H1 (cell line): ENCODE measurements around the gene GPC2. TPM values are rescaled to one million over a fixed set of nuclear protein-coding genes. Genes with fewer than 3 reads are reported as not detected.

Experiments used
- CTCF ChIA-PET: fragments of 300-600 bp; sonication (Branson Sonifier 250); formaldehyde crosslinking; loops from one replicate; lab custom pipeline; 2021; ENCODE audit not compliant: partially characterized antibody; lab: Charles Lee
- POLR2A ChIA-PET: fragments of 300-600 bp; sonication (Branson Sonifier 250); formaldehyde crosslinking; loops from one replicate; lab custom pipeline; 2021; ENCODE audit warnings: inconsistent platforms; ENCODE audit not compliant: partially characterized antibody; lab: Charles Lee
- DNase-seq, 2 experiments: peaks; one replicate each; pipeline versions ENCODE4 v3.0.0 to v3.0.0-alpha.2; 2010 to 2022; ENCODE audit warnings: low spot score in 2 of 2, low read depth in 1 of 2, mixed read lengths in 1 of 2
- FAIRE-seq: peaks from 2 replicates; lab custom pipeline; 2011; peaks lifted over from hg19 to GRCh38; lab: Jason Lieb, UNC
- H2AFZ ChIP-seq: 2 replicates; pipeline ENCODE4 v1.8.1; 2012; ENCODE audit warnings: low read length, inconsistent platforms
- H2AK5ac ChIP-seq: 2 replicates; pipeline ENCODE4 v1.6.1; 2013; ENCODE audit warnings: low read depth, low read length
- H2BK120ac ChIP-seq: replicated peaks from 2 replicates; pipeline ENCODE3; 2013; ENCODE audit warnings: low read depth, low read length, inconsistent platforms
- H2BK12ac ChIP-seq: 2 replicates; pipeline ENCODE4 v1.6.1; 2013; ENCODE audit warnings: low read depth, low read length
- H2BK15ac ChIP-seq: 2 replicates; pipeline ENCODE4 v1.6.1; 2013; ENCODE audit warnings: low read length
- H2BK20ac ChIP-seq: 2 replicates; pipeline ENCODE4 v1.6.1; 2013; ENCODE audit warnings: low read length
- H2BK5ac ChIP-seq: 2 replicates; pipeline ENCODE4 v1.6.1; 2013; ENCODE audit warnings: low read depth, low read length
- H3K14ac ChIP-seq: 2 replicates; pipeline ENCODE4 v1.6.1; 2013; ENCODE audit warnings: inconsistent platforms; ENCODE audit not compliant: insufficient read length
- H3K18ac ChIP-seq: 2 replicates; pipeline ENCODE4 v1.6.1; 2013; ENCODE audit warnings: low read length; ENCODE audit errors: extremely low read depth
- H3K23ac ChIP-seq: 2 replicates; pipeline ENCODE4 v1.6.1; 2013; ENCODE audit warnings: inconsistent platforms; ENCODE audit not compliant: insufficient read length
- H3K23me2 ChIP-seq: 2 replicates; pipeline ENCODE4 v1.6.1; 2013; ENCODE audit warnings: low read depth, low read length
- H3K27ac ChIP-seq: 2 replicates; pipeline ENCODE4 v1.6.1; 2011; ENCODE audit warnings: low read depth, low read length, inconsistent platforms
- H3K27me3 ChIP-seq, 4 experiments: replicated peaks in 1 of 4; 1 replicate in 1 of 4; 2 replicates in 3 of 4; pipeline versions ENCODE4 v1.6.1 to v1.8.1; 2011 to 2013; ENCODE audit warnings: low read length in 3 of 4, mild to moderate bottlenecking in 3 of 4, inconsistent platforms in 2 of 4, mixed read lengths in 2 of 4, moderate library complexity in 1 of 4; ENCODE audit not compliant: control insufficient read depth in 3 of 4, insufficient read depth in 3 of 4; ENCODE audit errors: extremely low read depth in 1 of 4
- H3K36me3 ChIP-seq, 4 experiments: 2 replicates each; pipeline versions ENCODE4 v1.6.1 to v1.8.1; 2011 to 2013; ENCODE audit warnings: mild to moderate bottlenecking in 4 of 4, low read length in 3 of 4, moderate library complexity in 2 of 4, control low read depth in 1 of 4, inconsistent platforms in 1 of 4; ENCODE audit not compliant: insufficient read depth in 4 of 4, control insufficient read depth in 2 of 4
- H3K4ac ChIP-seq: replicated peaks from 2 replicates; pipeline ENCODE3; 2013; ENCODE audit warnings: low read length, low read depth, mixed read lengths, inconsistent platforms; ENCODE audit not compliant: insufficient read length
- H3K4me1 ChIP-seq, 4 experiments: replicated peaks in 1 of 4; 1 replicate in 1 of 4; 2 replicates in 3 of 4; pipeline versions ENCODE4 v1.6.1 to v1.8.1; 2011 to 2013; ENCODE audit warnings: low read length in 3 of 4, inconsistent platforms in 2 of 4, mixed read lengths in 1 of 4; ENCODE audit not compliant: insufficient read depth in 4 of 4, control insufficient read depth in 3 of 4
- H3K4me2 ChIP-seq, 2 experiments: 2 replicates each; pipeline versions ENCODE4 v1.6.1 to v1.8.1; 2011 to 2013; ENCODE audit warnings: low read depth in 2 of 2, low read length in 2 of 2, control low read depth in 1 of 2, inconsistent platforms in 1 of 2, mild to moderate bottlenecking in 1 of 2; ENCODE audit not compliant: insufficient read depth in 1 of 2
- H3K4me3 ChIP-seq, 4 experiments: fragments of 200-600, 300-600 bp in 1 of 4; sonication (generic), shearing (Covaris generic), sonication (Bioruptor Twin) in 1 of 4; 2 replicates each; pipeline versions ENCODE4 v1.5.1 to v1.8.1; 2011 to 2016; ENCODE audit warnings: low read length in 4 of 4, low read depth in 3 of 4, control low read depth in 2 of 4, inconsistent platforms in 2 of 4, mild to moderate bottlenecking in 2 of 4, mixed read lengths in 1 of 4, moderate library complexity in 1 of 4; ENCODE audit not compliant: insufficient read depth in 2 of 4; ENCODE audit errors: extremely low read depth in 1 of 4
- H3K56ac ChIP-seq: replicated peaks from 2 replicates; pipeline ENCODE3; 2013; ENCODE audit warnings: low read depth, mild to moderate bottlenecking, mixed read lengths, low read length, inconsistent platforms; ENCODE audit not compliant: insufficient read length
- H3K79me1 ChIP-seq: 2 replicates; pipeline ENCODE4 v1.6.1; 2013; ENCODE audit warnings: low read depth, low read length, control low read depth
- H3K79me2 ChIP-seq, 2 experiments: 2 replicates each; pipeline versions ENCODE4 v1.6.1 to v1.8.1; 2012 to 2013; ENCODE audit warnings: low read length in 2 of 2, mild to moderate bottlenecking in 2 of 2, inconsistent platforms in 1 of 2; ENCODE audit not compliant: insufficient read depth in 2 of 2, control insufficient read depth in 1 of 2
- H3K9ac ChIP-seq, 4 experiments: replicated peaks in 1 of 4; 1 replicate in 1 of 4; 2 replicates in 3 of 4; pipeline versions ENCODE4 v1.6.1 to v1.8.1; 2011 to 2013; ENCODE audit warnings: low read depth in 3 of 4, low read length in 3 of 4, control low read depth in 2 of 4, mild to moderate bottlenecking in 2 of 4, moderate library complexity in 2 of 4, inconsistent platforms in 1 of 4; ENCODE audit errors: extremely low read depth in 1 of 4
- H3K9me3 ChIP-seq, 2 experiments: 2 replicates each; pipeline versions ENCODE4 v1.6.1 to v1.8.1; 2012 to 2013; ENCODE audit warnings: mild to moderate bottlenecking in 2 of 2, moderate library complexity in 2 of 2, control low read depth in 1 of 2, inconsistent platforms in 1 of 2, low read depth in 1 of 2, low read length in 1 of 2, mixed read lengths in 1 of 2; ENCODE audit not compliant: insufficient read depth in 2 of 2
- H4K20me1 ChIP-seq, 2 experiments: replicated peaks in 1 of 2; 2 replicates each; pipeline versions ENCODE3 to v1.8.1; 2011 to 2013; ENCODE audit warnings: inconsistent platforms in 2 of 2, low read length in 2 of 2, mild to moderate bottlenecking in 1 of 2; ENCODE audit not compliant: insufficient read depth in 2 of 2, control insufficient read depth in 1 of 2
- H4K5ac ChIP-seq: 2 replicates; pipeline ENCODE4 v1.6.1; 2013; ENCODE audit warnings: low read length, low read depth, mixed read lengths, inconsistent platforms; ENCODE audit not compliant: insufficient read length
- H4K8ac ChIP-seq: 2 replicates; pipeline ENCODE4 v1.8.0; 2013; ENCODE audit warnings: mild to moderate bottlenecking, moderate library complexity, low read length, inconsistent platforms; ENCODE audit not compliant: insufficient read depth; ENCODE audit errors: extremely low read depth
- H4K91ac ChIP-seq: replicated peaks from 2 replicates; pipeline ENCODE3; 2013; ENCODE audit warnings: low read length, mixed read lengths, inconsistent platforms; ENCODE audit not compliant: insufficient read length
- CREB1 ChIP-seq: IDR thresholded peaks from 2 replicates; pipeline ENCODE4 v1.6.1; 2012; ENCODE audit warnings: inconsistent platforms
- CTBP2 ChIP-seq: IDR thresholded peaks from 2 replicates; pipeline ENCODE4 v1.7.0; 2011; ENCODE audit warnings: borderline replicate concordance, mild to moderate bottlenecking, moderate library complexity, mixed read lengths, low read length; ENCODE audit not compliant: insufficient read depth, insufficient read length
- HDAC2 ChIP-seq, 2 experiments: fragments of 300-600 bp in 1 of 2; sonication (generic) in 1 of 2; IDR thresholded peaks; 2 replicates each; pipeline ENCODE4 v1.6.1; 2011 to 2012; ENCODE audit warnings: low read depth in 2 of 2, low read length in 2 of 2, mild to moderate bottlenecking in 2 of 2, moderate library complexity in 2 of 2, borderline replicate concordance in 1 of 2, inconsistent platforms in 1 of 2
- NRF1 ChIP-seq: IDR thresholded peaks from 2 replicates; pipeline ENCODE4 v1.6.1; 2011; ENCODE audit warnings: mild to moderate bottlenecking, low read depth, low read length, improper control_type of control experiment
- SAP30 ChIP-seq: fragments of 300-600 bp; sonication (generic); IDR thresholded peaks from 2 replicates; pipeline ENCODE4 v1.7.1; 2012; ENCODE audit warnings: low read length, moderate library complexity, mild to moderate bottlenecking, inconsistent platforms; ENCODE audit not compliant: insufficient read depth, insufficient replicate concordance
- SIN3A ChIP-seq, 2 experiments: IDR thresholded peaks in 1 of 2; conservative IDR thresholded peaks in 1 of 2; 2 replicates each; pipeline ENCODE4 v1.6.1; 2011 to 2012; ENCODE audit warnings: low read length in 2 of 2, improper control_type of control experiment in 1 of 2, low read depth in 1 of 2, mild to moderate bottlenecking in 1 of 2
- SIRT6 ChIP-seq: IDR thresholded peaks from one replicate; pipeline ENCODE4 v1.7.1; 2012; ENCODE audit warnings: low read length, inconsistent platforms
- SP2 ChIP-seq: IDR thresholded peaks from 2 replicates; pipeline ENCODE4 v1.6.1; 2012; ENCODE audit warnings: mild to moderate bottlenecking, low read length, inconsistent platforms
- SUZ12 ChIP-seq: fragments of 200-600 bp; sonication (generic); IDR thresholded peaks from 2 replicates; pipeline ENCODE4 v1.6.1; 2012; ENCODE audit warnings: mild to moderate bottlenecking, inconsistent platforms, low read length, moderate library complexity, mixed read lengths
- TAF1 ChIP-seq: IDR thresholded peaks from 2 replicates; pipeline ENCODE4 v1.6.1; 2011; ENCODE audit warnings: mild to moderate bottlenecking, low read depth, low read length
- TEAD4 ChIP-seq: IDR thresholded peaks from 2 replicates; pipeline ENCODE4 v1.6.1; 2012; ENCODE audit warnings: low read depth, low read length, inconsistent platforms, mixed read lengths
- ZNF274 ChIP-seq: IDR thresholded peaks from 2 replicates; pipeline ENCODE4 v1.7.0; 2012; ENCODE audit warnings: low read length, borderline replicate concordance; ENCODE audit errors: extremely low read depth
- WGBS, 2 experiments: shearing (Covaris generic) in 1 of 2; methylation state at CpG; one replicate each; pipeline versions ENCODE4 v1.1.6 to v1.1.7; 2013 to 2015; ENCODE audit warnings: low lambda C conversion rate in 2 of 2, mixed read lengths in 2 of 2, inconsistent platforms in 1 of 2, low coverage in 1 of 2, missing lambda C conversion rate in 1 of 2; ENCODE audit not compliant: insufficient replicate concordance in 2 of 2, insufficient coverage in 1 of 2, insufficient read length in 1 of 2; ENCODE audit errors: extremely low coverage in 1 of 2, missing lambda C conversion rate in 1 of 2; 5-methylcytosine and 5-hydroxymethylcytosine counted together
- polyA plus RNA-seq, 7 experiments: library from polyadenylated mRNA; depleted of rRNA in 3 of 7; stranded (reverse) in 5 of 7; unstranded in 2 of 7; fragments of >200 nt in 5 of 7; fragments of 200-250 nt in 2 of 7; gene quantifications; 1 replicate in 5 of 7; 2 replicates in 1 of 7; 4 replicates in 1 of 7; pipeline versions ENCODE4 v1.2.1 to v1.2.3, GENCODE V29; 2011 to 2013; ENCODE audit warnings: missing spikeins in 2 of 7, mixed read lengths in 2 of 7
- total RNA-seq: library from RNA; stranded (reverse); fragmentation: NEBNext Ultra II Directional; extraction: Animal tissue kit (Norgen Biotek cat#: 25700); gene quantifications from 2 replicates; pipeline ENCODE4 v1.2.1, GENCODE V29; 2021

Gene GPC2
- total and polyA plus RNA-seq, 2 of the 8 experiments (the other 6 are each of a cell fraction or from before 2014, with no cell fraction given): 25.3 to 44.8 TPM

GRCh38 chr7:100173806-100174495, 3.2 kb downstream of the GPC2 start:
- Histone ChIP-seq H3K23me2 (peaks cover 13% of the 10 kb centered on the region), H3K4me2 (no peak overlapping the region), H4K91ac (no peak overlapping the region), H3K4me3 (no peak overlapping the region), H3K9me3 (peaks cover 0 to 5% of the 10 kb centered on the region in 2 experiments; a peak in 1 of 4 replicates), H2BK12ac (no peak overlapping the region), H3K9ac (no peak overlapping the region), H3K56ac (no peak overlapping the region), H4K20me1 (peaks cover 0 to 18% of the 10 kb centered on the region in 2 experiments), H3K4me1 (peaks cover 5 to 21% (median 15%) of the 10 kb centered on the region in 4 experiments), H3K27me3 (peaks cover 0 to 13% (median 9%) of the 10 kb centered on the region in 4 experiments; a peak in 6 of 7 replicates), H4K5ac (no peak overlapping the region), H2BK5ac (no peak overlapping the region), H2BK20ac (no peak overlapping the region), H3K23ac (no peak overlapping the region), H2BK15ac (no peak overlapping the region), H3K79me1 (no peaks in the 10 kb centered on the region; the same call in 1 of the 2 replicates), H3K18ac (no peak overlapping the region), H3K27ac (no peak overlapping the region), H3K4ac (no peak overlapping the region), H2BK120ac (no peak overlapping the region), H3K79me2 (peaks cover 0 to 7% of the 10 kb centered on the region in 2 experiments; a peak in 2 of 4 replicates), H3K14ac (no peak overlapping the region), H4K8ac (no peak overlapping the region), H2AFZ (no peak overlapping the region), H2AK5ac (no peak overlapping the region), H3K36me3 (peaks cover 0 to 8% (median 1%) of the 10 kb centered on the region in 4 experiments; a peak in 3 of 8 replicates)
- WGBS, 2 experiments: 81% methylated on average over 10 of the region's 11 CpGs; no CpG with 5 or more reads in 1 of the 2 experiments
- ChIA-PET POLR2A (interaction anchor here (0.6 to 11.0 kb wide), 4 partner anchors 13 to 69 kb away, joined by 3 to 145 read pairs (median 4); partner anchors contain the start of gene TRAPPC14), CTCF (interaction anchor here (2.1 to 11.2 kb wide), 2 partner anchors 36 to 42 kb away, joined by 4 to 94 read pairs; no protein-coding TSS in a partner anchor)
- FAIRE-seq (no peak), DNase-seq (no peak)
- TF ChIP-seq TAF1: no peak
- no peak for TF ChIP-seq SP2
- TF ChIP-seq SIN3A (conservative IDR thresholded peaks at IDR 0.05 in 1 of 2, IDR thresholded peaks at IDR 0.05 in 1 of 2; ENCODE audit: low read depth in 1 of 2, low read length in 2 of 2): no peak
- no peak for TF ChIP-seq NRF1
- TF ChIP-seq SUZ12: no peak
- no peak for TF ChIP-seq ZNF274
- no peak for TF ChIP-seq CTBP2
- TF ChIP-seq SIRT6: no peak
- TF ChIP-seq SAP30: no peak
- no peak for TF ChIP-seq CREB1
- TF ChIP-seq TEAD4: no peak
- no peak for TF ChIP-seq HDAC2 (IDR thresholded peaks at IDR 0.05; ENCODE audit: borderline replicate concordance in 1 of 2, low read depth in 2 of 2, low read length in 2 of 2)
